ENCODE data around the gene ZMYND10.
"Not testable (repeated sequence)": the region's sequence is repeated elsewhere in the genome, so short reads cannot be mapped to it uniquely, and the experiment has no call there.

ZMYND10 gene

DNA sequence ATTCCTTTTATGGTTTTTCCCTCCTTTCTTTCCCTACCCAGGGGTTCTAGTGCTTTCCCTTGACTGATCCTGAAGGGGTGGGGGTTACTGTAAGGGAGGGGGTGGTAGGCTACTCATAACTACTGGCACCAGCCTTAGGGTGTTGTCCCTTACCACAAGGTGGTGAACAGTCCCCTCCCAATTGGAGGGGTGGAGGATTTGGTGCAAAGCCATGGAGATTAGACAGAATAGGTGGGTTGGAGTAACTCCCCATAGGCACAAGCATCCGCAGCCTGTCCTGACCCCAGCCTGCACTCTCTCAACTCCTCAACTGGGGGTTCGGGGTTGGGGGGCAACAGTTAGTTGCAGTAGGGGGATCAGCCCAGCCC is 20.4 kb downstream of the ZMYND10 start:
- DNase-seq (ENCODE audit: low read depth) = no peak

DNA sequence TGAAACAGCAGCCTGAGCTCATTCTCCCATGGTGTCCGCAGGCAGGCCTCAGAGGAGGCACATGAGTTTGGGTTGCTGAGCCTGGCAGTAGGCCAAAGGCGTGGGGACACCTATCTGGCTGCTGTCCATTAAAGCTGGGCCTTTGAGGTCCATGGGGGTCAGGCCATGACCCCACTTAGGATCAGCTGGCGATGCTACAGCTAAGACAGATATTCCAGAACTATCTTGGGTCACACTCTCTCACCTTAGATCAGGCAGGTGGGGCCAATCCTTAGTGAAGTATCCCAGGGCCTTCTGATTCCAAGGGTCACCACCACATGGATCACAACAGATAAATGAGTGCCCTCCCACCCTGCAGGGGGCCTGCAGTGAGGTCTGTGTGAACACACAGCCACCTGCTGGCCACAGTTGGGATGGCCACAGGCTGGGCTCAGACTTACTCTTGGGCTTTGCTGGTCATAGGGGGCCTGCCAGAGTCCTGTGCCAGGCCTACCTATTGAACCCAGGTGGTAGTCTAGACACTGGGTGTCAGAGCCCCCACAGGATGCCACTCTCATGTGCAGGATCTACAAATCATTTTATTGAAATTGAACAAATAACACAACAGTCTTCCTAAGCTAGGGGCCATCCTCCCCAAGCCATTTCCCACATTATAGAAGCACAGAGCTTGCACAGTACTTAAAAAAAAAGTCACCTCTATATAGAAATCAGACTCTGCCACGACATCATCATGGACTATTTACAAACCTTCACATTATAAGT is 21.0 kb downstream of the ZMYND10 start:
- DNase-seq (ENCODE audit: low read depth) = peak; percentile 39

DNA sequence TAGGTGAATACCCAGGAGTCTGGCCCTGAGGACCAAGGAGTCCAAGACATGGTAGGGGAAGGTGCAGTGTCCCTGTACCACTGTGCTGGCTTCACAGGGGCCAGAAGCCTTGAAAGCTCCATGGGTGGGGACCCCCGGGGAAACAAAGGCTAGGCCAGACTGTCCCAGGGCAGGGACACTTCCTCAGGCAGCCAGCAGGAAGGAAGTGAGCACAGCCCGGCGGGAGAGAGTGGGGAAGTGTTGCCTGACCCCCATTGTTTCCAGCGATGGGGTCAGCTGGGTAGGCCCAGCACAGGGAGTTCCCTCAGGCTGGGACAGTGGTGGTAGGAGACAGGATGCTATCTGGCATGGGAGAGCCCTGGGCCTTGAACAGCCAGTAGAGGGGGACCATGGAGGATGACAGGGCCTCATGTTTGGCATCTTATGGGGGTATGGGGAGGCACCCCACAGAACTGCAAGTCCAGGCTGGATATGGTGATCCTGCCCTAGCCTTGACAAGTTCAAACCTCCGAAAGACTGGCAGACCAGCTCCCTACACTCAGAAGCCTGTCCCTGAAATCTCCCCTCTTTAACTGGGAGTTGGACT is 21.8 kb downstream of the ZMYND10 start:
- no peak for DNase-seq (ENCODE audit: low read depth)

DNA sequence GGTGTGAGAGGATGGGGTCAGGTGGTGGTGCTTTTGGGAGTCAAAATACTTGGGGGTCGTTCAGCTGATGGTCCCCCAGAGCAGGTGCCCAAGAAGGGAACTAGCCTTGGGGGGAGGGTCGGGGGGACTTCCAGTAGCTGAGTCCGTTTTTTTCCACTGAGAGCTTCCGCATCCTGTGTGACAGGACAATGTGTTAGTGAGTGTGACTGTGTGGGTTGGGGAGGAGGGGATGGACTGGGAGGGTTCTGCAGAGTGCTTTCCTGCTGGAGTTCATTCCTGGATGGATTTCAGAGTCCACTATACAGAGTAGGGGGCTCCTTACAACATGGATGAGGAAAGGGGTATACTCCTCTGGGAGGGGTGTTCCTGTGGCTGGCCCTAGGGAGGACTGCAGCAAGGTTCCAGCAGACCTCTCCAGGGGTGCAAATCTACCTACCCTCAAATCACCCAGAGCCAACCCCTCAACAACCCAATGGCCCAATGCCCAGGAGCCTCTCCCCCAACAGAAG is 22.4 kb downstream of the ZMYND10 start:
- DNase-seq (ENCODE audit: low read depth) = no peak

DNA sequence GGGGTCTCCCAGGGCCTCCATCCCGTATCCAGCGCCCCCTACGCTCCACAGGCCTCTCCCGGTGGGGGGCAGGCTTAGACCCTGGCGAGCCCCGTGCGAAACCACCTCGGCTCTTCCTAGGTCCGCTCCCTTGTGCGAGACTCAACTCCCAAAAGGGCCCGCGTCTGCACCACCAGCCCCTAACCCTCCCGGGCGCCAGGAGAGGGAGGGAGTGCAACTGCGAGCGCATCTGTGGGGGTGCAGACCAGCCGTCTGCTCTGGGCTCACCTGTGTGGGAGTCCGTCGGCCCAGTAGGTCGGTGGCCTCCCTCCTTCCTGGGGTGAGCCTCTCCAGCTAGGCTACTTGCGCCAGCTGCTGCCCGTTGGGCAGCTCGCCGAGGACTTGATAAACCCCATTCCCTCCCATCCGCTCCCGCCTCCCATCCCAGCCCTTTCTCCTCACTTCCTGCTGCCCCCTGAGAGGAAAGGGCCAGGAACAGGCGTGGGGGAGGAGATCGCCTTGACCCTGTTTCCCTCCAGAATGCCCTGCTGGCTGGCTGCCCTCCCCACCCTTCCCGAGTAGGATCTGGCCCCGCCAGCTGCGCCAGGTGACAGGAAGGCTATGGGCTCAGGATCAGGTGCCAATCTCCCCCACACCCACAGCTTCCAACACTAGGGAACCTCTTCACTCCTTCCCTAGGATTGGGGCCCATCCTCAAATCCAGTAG is 23.0 kb downstream of the ZMYND10 start, which contains the start of gene HYAL2:
TSS of gene HYAL2 (minus strand) at position 360 of the 706 bp plus-strand sequence. CDS start 2,256 bp downstream, outside the sequence.
- DNase-seq (ENCODE audit: low read depth) = no peak

DNA sequence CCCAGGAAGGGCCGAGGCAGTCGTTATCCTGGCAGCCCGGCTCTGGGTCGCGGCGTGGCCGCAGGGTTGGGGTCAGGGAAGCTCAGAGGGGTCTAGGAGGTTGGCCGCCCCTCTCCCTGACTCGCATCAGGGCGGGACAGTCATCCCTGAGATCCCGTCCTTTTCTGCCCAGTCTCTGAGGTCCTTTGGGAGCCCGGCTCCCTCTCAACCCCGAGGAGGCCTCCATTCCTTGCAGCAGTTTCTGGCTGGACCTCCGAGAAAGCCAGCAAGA is 23.5 kb downstream of the ZMYND10 start:
- no peak for DNase-seq (ENCODE audit: low read depth)

DNA sequence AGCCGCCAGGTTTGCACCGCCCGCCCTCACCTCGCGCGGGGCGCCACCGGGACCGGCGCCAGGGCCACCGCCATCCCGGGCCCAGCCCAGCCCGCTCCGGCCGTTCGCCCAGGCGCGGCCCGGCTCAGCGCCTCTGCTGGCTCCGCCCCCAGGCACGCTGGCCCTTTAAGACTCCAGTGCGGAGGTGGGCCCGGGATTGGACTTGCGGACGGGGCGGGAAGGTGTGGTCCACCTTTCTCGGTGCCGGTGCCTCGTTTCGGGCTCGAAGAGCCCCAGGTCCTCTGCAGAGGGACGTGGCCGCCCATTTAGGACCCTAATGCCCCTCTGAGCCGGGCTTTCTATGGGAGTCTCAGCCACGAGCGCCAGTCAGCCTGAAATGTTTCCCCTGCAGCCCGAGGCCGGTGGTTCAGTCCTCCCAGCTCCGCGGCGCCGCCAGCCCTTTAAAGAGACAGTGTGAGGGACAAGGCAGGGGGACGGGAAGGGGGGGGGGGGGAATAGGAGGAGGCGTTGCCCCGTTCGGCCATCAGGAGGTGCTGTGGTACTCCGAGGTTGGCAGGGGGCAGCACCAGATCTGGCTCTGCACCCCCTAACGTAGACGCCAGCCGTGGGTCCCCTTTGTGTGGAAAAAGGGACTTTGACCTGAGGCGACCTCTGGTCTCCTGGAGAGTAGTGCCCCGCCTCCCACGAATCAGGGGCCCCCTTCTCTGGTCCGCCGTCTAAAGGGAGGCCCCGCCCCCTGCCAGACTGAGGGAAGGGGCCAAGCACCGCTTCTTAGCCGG is 24.0 kb downstream of the ZMYND10 start:
- DNase-seq (ENCODE audit: low read depth) = peak; percentile 76

DNA sequence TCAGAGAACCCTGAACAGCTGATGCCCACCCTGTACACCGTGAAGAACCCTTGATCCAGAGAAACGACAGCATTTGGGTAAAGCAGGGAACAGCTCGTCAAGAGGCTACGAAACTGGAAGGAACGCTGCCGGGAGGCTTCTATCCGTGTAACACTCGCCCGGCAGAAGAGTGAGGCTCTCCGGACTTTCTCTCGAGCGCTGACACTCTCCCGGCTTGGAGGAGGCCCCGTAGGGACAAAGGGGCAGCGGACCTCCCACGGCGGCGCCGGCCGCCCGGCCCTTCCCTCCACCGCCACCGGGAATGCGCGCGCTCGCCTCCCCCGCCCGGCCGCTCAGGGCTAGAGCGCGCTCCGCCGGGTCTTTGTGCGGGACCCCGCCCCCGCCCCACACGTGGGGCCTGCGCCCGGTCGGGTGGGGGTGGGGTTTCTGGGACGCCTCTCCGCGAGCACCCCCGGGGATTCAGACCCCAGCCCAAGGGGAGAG is 24.6 kb downstream of the ZMYND10 start:
- peak; percentile 54 for DNase-seq (ENCODE audit: low read depth)

DNA sequence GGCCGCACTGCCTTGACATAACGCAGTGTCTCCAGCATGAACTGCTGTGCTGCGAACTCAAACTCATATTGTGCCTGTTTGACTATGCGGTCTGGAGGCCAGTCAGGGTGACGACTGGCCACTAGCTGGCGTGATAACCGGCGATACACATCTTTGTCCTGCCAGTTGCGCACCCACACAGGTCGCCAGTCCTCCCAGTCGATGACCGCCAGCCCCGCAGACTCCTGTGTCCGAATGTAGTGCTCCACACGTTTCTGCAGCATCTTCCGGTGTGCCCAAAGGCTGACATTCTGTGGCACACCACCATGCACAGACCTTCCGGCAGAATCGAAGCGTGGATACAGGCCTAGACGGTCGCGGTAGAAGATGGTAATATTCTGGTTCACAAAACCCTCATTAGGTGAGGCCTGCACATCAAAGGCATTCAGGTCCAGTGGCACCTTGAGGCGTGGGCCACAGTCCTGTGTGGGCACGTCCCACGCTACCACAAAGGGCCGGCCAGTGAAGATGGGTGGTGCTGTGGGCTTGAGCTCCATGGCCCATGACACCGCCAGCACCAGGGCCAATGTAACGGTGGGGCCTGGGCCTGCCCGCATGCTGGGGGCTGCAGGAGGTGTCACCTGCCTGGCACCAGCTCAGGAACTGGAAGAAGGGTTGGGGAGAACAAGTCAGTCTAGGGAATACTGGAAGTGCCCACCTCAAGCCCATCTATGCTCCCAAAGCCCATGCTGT is 25.5 kb downstream of the ZMYND10 start:
- no peak for DNase-seq (ENCODE audit: low read depth)

DNA sequence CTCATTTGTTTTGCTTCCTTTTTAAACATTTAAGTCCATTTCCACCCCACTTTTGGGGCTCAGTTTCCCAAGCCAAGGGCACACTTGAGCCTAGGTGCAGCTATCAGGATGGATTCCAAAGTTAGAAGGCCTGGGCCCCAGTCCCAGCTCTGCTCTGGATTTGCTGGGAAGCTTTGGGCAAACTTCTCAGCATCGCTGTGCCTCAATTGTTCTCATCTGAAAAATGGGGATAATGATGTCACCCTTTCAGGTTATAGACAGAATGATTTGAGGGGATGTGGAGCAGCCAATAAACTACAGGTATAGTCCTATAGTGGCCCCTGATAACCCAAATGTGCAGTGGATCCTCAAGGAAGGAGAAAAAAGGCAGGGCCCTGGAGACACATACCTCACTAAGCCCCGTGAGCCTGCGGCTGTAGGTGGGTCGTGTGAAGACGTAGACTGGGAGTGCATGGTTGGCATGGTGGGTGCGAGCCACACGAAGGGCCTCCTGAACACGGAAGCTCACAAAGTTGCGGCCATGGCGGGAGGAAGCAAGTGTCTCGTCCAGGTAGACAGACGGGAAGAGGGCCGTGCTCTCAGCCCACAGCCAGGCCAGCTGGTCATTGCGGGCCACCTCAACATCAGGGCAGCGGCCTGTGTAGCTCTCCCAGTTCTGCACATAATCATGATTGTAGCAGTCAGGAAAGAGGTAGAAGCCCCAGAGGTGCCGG is 26.2 kb downstream of the ZMYND10 start:
- DNase-seq (ENCODE audit: low read depth) = no peak

DNA sequence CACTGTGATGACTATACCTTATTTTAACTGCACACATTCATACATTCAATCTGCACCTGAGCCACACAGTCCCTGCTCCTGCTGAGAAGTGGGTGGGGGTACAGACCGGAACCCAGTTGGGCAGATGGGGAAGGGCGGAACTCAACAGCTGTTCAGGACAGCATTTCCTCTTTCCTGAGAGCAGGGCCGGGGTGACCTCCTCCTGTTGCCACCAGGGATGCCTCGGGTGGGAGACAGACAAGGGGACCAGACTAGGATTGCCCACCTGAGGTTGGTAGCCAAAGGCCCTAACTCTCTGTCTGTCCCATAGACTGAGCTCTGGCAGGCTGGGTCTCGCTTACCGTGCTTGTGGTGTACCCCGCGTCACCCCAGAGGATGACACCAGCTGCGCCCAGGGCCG is 26.9 kb downstream of the ZMYND10 start:
- DNase-seq (ENCODE audit: low read depth) = no peak

DNA sequence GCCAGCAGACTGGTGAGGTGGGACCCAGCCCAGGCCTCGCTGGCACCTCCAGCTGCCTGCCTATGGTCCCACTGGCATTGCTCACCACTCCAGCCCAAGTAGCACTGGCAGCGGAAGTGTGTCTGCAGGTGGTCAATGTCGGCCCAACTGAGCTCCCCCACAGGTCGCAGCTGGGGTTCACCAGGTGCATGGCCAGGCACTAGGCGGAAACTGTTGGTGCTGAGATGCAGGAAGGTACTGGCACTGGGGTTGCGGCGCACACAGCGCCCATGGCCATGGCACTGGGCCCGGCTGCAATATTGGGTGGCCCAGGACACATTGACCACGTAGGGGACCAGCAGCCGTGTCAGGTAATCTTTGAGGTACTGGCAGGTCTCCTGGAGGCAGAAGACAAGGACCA is 27.4 kb downstream of the ZMYND10 start:
- no peak for DNase-seq (ENCODE audit: low read depth)

DNA sequence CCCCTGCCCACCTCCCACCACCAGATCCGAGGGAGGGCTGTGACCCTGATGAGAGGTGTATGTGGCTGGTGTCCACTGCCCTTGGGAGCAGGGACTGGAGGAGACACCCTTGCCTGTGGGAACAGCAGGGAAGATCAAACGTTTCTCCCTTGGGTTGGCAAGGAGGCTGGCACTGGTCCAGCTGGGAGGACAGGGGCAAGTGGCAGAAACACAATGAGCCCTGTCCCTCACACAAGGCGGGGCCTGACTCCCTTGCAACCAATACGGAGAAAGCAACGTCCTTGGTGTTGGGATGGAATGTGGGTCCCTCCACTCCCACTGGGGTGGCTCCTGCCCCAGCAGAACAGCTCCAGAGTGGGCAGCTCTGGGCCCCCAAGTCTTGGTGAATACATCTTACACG is 28.2 kb downstream of the ZMYND10 start:
- DNase-seq (ENCODE audit: low read depth) = no peak

DNA sequence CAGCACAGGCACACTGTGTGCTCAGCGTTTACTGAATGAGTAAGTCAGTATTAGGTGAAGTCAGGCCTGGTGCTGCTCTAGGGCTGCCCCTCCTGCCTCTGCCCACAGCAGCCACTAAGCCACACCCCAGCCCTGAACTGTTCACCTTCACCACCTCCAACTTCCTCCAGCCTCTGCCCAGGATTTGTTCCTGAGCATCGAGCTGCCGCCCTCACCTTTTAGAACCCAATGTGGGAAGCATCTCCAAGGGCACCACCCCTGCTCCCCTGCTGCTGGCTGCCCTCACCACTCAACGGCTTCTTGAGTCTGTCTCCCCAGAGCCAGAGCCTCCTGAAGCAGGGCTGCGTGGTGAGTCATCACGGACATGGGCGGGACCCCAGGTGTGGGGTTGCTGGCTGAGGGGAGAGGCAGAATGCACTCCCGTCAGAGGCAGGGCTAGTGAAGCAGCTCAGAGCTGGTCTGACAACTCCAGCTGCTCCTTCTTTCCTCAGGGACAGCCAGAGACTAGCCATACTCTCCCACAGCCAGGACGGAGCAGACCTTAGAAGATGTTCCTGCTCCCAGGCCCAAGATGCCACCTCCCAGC is 28.8 kb downstream of the ZMYND10 start:
- DNase-seq (ENCODE audit: low read depth) = no peak

DNA sequence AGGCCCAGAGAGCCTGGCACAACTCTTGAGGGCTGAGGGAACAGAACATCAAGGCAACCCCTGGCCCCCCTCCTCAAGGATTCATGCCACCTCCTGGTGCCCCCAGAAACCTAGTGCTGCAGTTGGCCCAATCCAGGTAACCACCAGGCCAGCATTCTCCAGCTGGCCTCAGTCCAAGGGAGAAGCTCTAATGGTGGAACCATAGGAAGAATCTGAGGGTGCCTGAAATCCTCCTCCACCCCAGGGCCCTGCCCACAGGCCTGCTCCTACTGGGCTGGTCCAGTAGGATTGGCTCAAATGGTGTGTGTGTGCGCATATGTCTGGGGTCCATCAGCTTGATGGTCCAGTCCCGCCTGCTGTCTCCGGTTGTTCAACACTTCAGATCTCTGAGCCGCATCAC is 30.7 kb downstream of the ZMYND10 start:
- DNase-seq (ENCODE audit: low read depth) = no peak

DNA sequence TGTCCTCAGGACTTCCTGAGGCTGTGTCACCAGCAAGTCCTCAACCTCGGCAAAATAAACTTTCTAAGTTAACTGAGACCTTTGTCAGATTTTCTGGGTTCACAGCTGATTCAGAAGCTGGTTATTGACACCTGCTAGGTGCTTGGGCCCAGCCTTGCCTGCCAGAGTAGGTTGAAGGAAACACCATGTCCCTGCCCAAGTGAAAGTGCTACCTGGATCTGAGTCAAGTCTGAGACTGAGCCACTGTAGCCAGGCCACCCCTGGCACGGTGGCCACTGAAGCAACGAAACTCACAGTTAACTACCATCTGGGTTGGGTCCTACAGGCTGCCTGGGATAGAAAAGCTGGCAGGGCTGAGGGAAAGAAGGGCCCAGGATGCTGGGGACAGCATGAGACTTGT is 31.2 kb downstream of the ZMYND10 start:
- DNase-seq (ENCODE audit: low read depth) = no peak

DNA sequence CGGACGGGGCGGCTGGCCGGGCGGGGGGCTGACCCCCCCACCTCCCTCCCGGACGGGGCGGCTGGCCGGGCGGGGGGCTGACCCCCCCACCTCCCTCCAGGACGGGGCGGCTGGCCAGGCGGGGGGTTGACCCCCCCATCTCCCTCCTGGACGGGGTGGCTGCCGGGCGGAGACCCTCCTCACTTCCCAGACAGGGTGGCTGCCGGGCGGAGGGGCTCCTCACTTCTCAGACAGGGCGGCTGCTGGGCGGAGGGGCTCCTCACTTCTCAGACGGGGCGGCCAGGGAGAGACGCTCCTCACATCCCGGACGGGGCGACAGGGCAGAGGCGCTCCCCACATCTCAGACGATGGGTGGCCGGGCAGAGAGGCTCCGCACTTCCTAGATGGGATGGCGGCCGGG is 33.5 kb downstream of the ZMYND10 start:
- DNase-seq (ENCODE audit: low read depth) = not testable (repeated sequence)

DNA sequence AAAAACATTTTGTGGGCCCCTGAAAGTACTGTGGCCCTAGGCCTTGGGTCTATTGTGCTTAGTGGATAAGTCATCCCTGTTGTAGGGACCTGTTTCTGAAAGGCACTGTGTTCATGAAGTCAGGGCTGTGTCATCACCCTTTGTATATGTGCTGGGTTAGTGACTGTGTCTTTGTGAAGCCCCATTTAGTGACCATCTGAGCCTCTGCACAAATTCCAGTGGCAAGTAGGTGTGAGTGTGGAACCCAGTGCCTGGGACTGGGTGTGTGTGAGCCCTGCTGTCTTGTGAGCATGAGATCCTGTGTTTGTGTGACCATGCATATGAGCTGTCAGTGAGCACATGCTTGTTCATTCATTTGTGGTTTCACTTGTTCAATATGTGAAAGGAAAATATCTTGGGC is 40.9 kb downstream of the ZMYND10 start:
- no peak for DNase-seq (ENCODE audit: low read depth)

DNA sequence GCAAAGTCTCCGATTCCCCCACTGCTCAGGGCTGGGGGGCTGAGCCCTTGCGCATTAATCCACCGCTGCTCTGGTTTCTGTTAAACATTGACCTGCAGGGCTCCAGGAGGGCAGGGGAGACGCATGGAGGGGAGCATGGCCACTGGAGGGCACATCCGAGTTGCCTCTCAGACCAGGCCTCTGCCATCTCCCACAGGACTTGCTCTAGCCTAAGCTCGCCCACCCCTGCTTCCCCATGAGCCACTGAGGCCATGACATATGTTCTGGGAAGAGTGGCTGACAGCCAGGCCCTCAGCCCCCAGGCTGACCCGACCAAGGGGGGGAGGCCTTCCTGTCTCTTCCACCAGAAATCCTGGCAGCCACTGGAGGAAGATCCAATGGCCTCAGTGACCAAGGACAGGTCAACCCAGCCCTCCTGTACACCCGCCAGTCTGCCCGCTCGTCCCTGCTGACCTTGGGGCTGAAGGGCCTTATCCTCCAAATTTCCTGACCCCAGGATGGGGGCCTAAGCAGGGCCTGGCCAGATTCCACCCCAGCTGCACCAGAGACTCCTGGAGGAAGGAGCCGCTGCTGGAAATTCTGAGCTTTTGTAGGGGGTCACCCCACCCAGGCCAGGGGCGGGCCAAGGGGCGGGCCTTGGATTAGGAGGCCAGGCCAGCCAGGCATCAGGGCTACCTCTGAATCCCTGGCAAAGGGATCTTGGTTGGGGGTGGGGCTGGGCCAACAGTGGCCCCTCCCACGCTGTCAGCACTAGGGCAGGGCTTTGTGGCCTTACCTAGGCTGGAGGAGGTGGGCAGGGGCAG is 42.3 kb downstream of the ZMYND10 start, which contains the start of gene HYAL1:
TSS of gene HYAL1 (minus strand) at position 562 of the 803 bp plus-strand sequence. CDS start 618 bp downstream, outside the sequence.
- no peak for DNase-seq (ENCODE audit: low read depth)

Data from activated T-cell treated with anti-CD3 and anti-CD28 coated beads for 24 hours (primary cell).